T-helper 17 cell (primary cell): ENCODE results near the gene KIF3C. TPM values are rescaled to one million over a fixed set of nuclear protein-coding genes. Genes with fewer than 3 reads are reported as not detected.
"Not testable (repeated sequence)": the region's sequence is repeated elsewhere in the genome, so short reads cannot be mapped to it uniquely, and the experiment has no call there.

Source experiments
- ATAC-seq: fragments of 150-1000 bp; cut with Tn5 transposase; 2 replicates; pipeline ENCODE4 v1.10.0; 2021; ENCODE audit warnings: mild to moderate bottlenecking, moderate library complexity
- DNase-seq, 3 donors: peaks; one replicate each; pipeline versions ENCODE4 v3.0.0 to v3.0.0-alpha.2; 2020 to 2021
- H3K9me3 ChIP-seq: one replicate; pipeline ENCODE4 v1.7.0; 2013; ENCODE audit warnings: low read length, mild to moderate bottlenecking; ENCODE audit not compliant: control insufficient read depth, poor library complexity, severe bottlenecking
- H3K27ac Mint-ChIP-seq: one replicate; pipeline ENCODE4 v1.8.0; 2022; ENCODE audit warnings: mild to moderate bottlenecking, moderate library complexity, mixed read lengths
- H3K27me3 Mint-ChIP-seq: one replicate; pipeline ENCODE4 v1.8.0; 2022; ENCODE audit warnings: mixed read lengths
- H3K36me3 Mint-ChIP-seq: one replicate; pipeline ENCODE4 v1.8.0; 2022; ENCODE audit warnings: low read depth, mixed read lengths
- H3K4me1 Mint-ChIP-seq: one replicate; pipeline ENCODE4 v1.8.0; 2022; ENCODE audit warnings: mild to moderate bottlenecking, mixed read lengths
- H3K4me3 Mint-ChIP-seq: one replicate; pipeline ENCODE4 v1.8.0; 2022; ENCODE audit warnings: mild to moderate bottlenecking, moderate library complexity, mixed read lengths
- total RNA-seq, 4 donors: library from RNA in 2 of 4; stranded (reverse) in 2 of 4; gene quantifications; one replicate each; pipeline ENCODE4 v1.2.3 and lab custom pipeline; 2022 to 2026

The KIF3C gene
- total RNA-seq, 2 donors from 2014 or later, result 2.6 to 10.3 TPM

DNA sequence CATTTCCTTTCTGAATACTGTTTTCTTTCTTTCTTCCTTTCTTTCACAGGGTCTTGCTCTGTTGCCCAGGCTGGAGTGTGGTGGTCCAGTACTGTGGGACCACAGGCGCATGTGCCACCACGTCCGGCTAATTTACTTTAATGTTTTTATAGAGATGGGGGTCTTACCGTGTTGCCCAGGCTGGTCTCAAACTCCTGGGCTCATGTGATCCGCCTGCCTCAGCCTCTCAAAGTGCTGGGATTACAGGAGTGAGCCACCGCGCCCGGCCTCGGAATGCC, 68.7 kb downstream of the KIF3C start:
- H3K4me3 Mint-ChIP-seq, H3K9me3 ChIP-seq, H3K27me3 Mint-ChIP-seq, H3K4me1 Mint-ChIP-seq, ATAC-seq, H3K36me3 Mint-ChIP-seq, DNase-seq: not testable (repeated sequence)
- peak overlapping the region; percentile 21 for H3K27ac Mint-ChIP-seq

- no peak overlapping the region for H3K4me3 Mint-ChIP-seq
- no peaks in the 10 kb centered on the region for H3K27me3 Mint-ChIP-seq
- ATAC-seq (no peak), DNase-seq (no peak)
- H3K36me3 Mint-ChIP-seq, result no peaks in the 10 kb centered on the region
- no peaks in the 10 kb centered on the region for H3K9me3 ChIP-seq
- H3K27ac Mint-ChIP-seq, result peak overlapping the region; percentile 21
- peaks cover 7% of the 10 kb centered on the region for H3K4me1 Mint-ChIP-seq
Measured at GRCh38 chr2:25912851-25913695, 69.2 kb downstream of the KIF3C start.

GRCh38 chr2:25909574-25909973, 72.7 kb downstream of the KIF3C start:
- not testable (repeated sequence) for H3K4me1 Mint-ChIP-seq, H3K36me3 Mint-ChIP-seq, H3K4me3 Mint-ChIP-seq, DNase-seq, H3K27ac Mint-ChIP-seq, H3K9me3 ChIP-seq, H3K27me3 Mint-ChIP-seq, ATAC-seq

DNA sequence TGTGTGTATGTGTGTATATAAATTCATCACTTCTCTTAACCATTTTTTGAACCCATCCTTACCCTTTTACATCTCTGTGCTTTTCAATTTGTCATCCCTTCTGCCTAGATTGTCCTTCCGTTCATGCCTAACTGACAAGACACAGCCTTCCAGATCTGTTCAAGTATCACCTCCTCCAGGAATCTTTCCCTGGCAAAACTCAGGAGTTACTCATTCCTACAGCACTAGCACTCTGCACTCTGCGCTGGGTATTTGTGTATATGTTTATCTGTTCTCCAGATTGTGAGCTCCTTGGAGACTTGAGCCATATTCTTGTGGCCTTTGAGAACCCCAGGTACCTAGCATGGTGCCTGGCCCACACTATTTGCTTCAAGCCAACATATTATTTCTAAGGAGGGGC, 77.2 kb downstream of the KIF3C start:
- H3K27ac Mint-ChIP-seq, result no peak overlapping the region
- ATAC-seq (no peak), DNase-seq (no peak)
- H3K36me3 Mint-ChIP-seq, result no peaks in the 10 kb centered on the region
- no peaks in the 10 kb centered on the region for H3K4me1 Mint-ChIP-seq
- no peaks in the 10 kb centered on the region for H3K9me3 ChIP-seq
- no peak overlapping the region for H3K4me3 Mint-ChIP-seq
- no peaks in the 10 kb centered on the region for H3K27me3 Mint-ChIP-seq

DNA sequence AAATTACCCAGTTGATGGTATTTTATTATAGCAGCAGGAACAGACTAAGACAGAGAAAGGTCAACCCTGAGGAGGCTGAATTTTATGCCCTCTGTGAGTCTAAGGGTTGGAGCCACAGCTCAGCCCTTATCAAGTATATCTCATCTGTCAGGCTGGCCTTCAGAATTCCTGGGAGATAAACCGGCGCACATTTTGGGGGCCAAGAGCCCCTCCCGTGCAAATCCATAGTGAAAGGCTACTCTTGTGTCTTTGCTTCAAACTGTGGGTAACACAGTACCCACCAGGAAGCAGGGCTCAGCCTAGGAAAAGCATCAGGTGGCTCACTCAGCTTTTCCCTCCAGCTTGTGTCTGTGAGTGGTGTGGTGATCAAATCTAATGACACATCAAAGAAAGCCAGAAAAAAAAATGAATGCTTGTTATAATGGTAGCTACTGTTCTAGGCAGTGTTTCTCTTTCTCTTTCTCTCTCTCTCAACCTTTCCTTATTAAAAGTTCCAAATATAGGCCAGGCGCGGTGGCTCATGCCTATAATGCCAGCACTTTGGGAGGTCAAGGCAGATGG, 79.0 kb downstream of the KIF3C start:
- ATAC-seq (no peak), DNase-seq (no peak)
- no peak overlapping the region for H3K27ac Mint-ChIP-seq
- no peaks in the 10 kb centered on the region for H3K36me3 Mint-ChIP-seq
- H3K9me3 ChIP-seq, result no peaks in the 10 kb centered on the region
- H3K4me3 Mint-ChIP-seq, result no peak overlapping the region
- H3K4me1 Mint-ChIP-seq, result peaks cover 4% of the 10 kb centered on the region
- peaks cover 4% of the 10 kb centered on the region for H3K27me3 Mint-ChIP-seq

DNA sequence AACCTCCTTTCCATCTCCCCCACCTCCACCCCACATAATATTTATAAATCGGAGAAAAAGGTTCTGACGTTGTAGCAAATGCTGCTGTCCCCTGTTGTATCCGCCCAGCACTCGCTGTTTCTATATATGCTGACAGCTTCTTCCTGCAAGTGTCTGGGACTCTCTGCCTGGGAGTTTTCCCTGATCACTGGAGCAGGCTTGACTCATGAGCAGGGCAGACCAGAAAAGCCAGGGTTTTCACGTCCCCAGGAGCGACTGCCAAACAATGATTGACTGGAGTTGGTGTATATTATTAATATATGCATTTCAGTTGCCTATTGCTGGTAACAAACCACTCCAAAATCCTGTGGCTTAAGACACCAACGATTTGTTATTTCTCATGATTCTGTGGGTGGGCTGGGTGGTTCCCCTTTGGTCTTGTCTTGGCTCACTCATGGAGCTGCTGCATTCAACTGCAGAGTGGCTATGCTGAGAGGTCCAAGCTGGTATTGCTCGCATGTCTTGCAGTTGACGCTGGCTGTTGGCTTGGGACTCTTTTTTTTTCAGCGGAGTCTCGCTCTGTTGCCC, 82.8 kb downstream of the KIF3C start:
- H3K9me3 ChIP-seq, result no peaks in the 10 kb centered on the region
- ATAC-seq, result no peak
- Mint-ChIP-seq H3K27me3 (peaks cover 5% of the 10 kb centered on the region), H3K36me3 (no peaks in the 10 kb centered on the region), H3K4me1 (peaks cover 4% of the 10 kb centered on the region), H3K27ac (no peak overlapping the region), H3K4me3 (no peak overlapping the region)
- no peak for DNase-seq

GRCh38 chr2:25897506-25897905, 84.8 kb downstream of the KIF3C start:
- H3K27ac Mint-ChIP-seq, result no peak overlapping the region
- H3K4me3 Mint-ChIP-seq, result no peak overlapping the region
- peaks cover 4% of the 10 kb centered on the region for H3K4me1 Mint-ChIP-seq
- H3K36me3 Mint-ChIP-seq, result no peaks in the 10 kb centered on the region
- peaks cover 5% of the 10 kb centered on the region for H3K27me3 Mint-ChIP-seq
- DNase-seq, result no peak
- no peaks in the 10 kb centered on the region for H3K9me3 ChIP-seq
- no peak for ATAC-seq

DNA sequence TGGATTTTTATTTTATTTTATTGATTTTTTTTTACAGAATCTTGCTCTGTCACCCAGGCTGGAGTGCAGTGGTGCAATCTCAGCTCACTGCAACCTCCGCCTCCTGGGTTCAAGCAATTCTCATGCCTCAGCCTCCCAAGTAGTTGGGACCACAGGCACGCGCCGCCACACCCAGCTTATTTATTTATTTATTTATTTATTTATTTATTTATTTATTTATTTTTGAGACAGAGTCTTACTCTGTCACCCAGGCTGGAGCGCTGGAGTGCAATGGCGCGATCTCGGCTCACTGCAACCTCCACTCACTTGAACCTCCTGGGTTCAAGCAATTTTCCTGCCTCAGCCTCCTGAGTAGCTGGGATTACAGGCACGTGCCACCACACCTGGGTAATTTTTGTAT, 86.0 kb downstream of the KIF3C start:
- not testable (repeated sequence) for H3K4me1 Mint-ChIP-seq, H3K9me3 ChIP-seq, DNase-seq, H3K27me3 Mint-ChIP-seq, H3K36me3 Mint-ChIP-seq, H3K4me3 Mint-ChIP-seq, H3K27ac Mint-ChIP-seq, ATAC-seq

GRCh38 chr2:25895610-25896009, 86.7 kb downstream of the KIF3C start:
- Mint-ChIP-seq H3K4me3 (no peak overlapping the region), H3K27ac (no peak overlapping the region), H3K4me1 (peaks cover 4% of the 10 kb centered on the region), H3K36me3 (no peaks in the 10 kb centered on the region), H3K27me3 (peaks cover 5% of the 10 kb centered on the region)
- DNase-seq, result no peak
- no peak for ATAC-seq
- H3K9me3 ChIP-seq, result no peaks in the 10 kb centered on the region

GRCh38 chr2:25895018-25895417, 87.3 kb downstream of the KIF3C start:
- Mint-ChIP-seq H3K4me1 (peaks cover 4% of the 10 kb centered on the region), H3K27ac (no peak overlapping the region), H3K4me3 (no peak overlapping the region), H3K27me3 (peaks cover 5% of the 10 kb centered on the region), H3K36me3 (no peaks in the 10 kb centered on the region)
- no peaks in the 10 kb centered on the region for H3K9me3 ChIP-seq
- no peak for DNase-seq
- ATAC-seq, result no peak

DNA sequence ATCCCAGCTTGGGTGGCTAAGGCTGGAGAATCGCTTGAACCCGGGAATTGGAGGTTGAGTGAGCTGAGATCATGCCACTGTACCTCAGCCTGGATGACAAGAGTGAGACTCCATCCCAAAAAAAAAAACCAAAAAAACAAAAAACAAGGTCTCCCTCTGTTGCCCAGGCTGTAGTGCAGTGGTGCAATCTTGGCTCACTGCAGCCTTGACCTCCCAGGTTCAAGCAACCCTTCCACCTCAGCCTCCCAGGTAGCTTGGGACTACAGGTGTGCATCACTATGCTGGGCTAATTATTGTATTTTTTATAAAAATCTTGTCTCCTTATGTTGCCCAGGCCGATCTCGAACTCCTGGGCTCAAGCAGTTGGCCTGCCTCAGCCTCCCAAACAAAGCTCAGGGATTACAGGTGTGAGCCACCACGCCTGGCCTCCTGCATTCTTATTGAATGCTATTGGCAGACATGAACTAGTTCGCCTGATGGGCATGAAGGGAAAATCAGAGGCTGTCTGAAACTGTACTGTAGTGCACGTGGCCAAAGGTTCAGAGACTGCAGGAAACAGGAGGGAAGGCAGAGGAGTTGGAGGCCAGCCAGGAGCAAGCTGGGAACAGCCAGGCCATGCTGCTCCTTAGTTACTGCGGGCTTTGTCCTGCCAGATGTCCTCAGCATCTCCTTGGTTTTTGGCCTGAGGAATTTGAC, 88.0 kb downstream of the KIF3C start:
- no peaks in the 10 kb centered on the region for H3K36me3 Mint-ChIP-seq
- ATAC-seq, result no peak
- no peak overlapping the region for H3K27ac Mint-ChIP-seq
- no peak for DNase-seq
- H3K4me1 Mint-ChIP-seq, result peaks cover 4% of the 10 kb centered on the region
- H3K27me3 Mint-ChIP-seq, result peaks cover 5% of the 10 kb centered on the region
- no peak overlapping the region for H3K4me3 Mint-ChIP-seq
- H3K9me3 ChIP-seq, result no peaks in the 10 kb centered on the region

DNA sequence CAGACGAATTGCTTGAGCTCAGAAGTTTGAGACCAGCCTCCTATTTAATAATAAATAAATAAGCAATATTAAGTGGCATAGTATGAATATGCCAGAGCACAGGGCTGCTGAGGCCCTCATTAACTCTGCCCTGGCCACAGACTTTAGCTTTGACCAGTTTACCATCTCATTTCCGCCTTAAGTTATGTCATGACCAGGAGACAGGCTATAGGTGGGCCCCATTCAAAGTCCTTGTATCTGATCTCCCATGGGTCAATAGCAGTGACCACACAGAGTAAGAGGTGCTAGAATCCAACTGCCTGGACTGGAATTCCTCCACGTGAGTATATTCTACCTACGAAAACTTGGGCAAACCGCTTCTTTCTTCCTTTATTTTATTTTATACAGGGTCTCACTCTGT, 90.6 kb downstream of the KIF3C start:
- no peak overlapping the region for H3K4me3 Mint-ChIP-seq
- ATAC-seq (no peak), DNase-seq (no peak)
- no peaks in the 10 kb centered on the region for H3K27me3 Mint-ChIP-seq
- no peaks in the 10 kb centered on the region for H3K9me3 ChIP-seq
- no peaks in the 10 kb centered on the region for H3K36me3 Mint-ChIP-seq
- H3K27ac Mint-ChIP-seq, result no peak overlapping the region
- no peaks in the 10 kb centered on the region for H3K4me1 Mint-ChIP-seq

DNA sequence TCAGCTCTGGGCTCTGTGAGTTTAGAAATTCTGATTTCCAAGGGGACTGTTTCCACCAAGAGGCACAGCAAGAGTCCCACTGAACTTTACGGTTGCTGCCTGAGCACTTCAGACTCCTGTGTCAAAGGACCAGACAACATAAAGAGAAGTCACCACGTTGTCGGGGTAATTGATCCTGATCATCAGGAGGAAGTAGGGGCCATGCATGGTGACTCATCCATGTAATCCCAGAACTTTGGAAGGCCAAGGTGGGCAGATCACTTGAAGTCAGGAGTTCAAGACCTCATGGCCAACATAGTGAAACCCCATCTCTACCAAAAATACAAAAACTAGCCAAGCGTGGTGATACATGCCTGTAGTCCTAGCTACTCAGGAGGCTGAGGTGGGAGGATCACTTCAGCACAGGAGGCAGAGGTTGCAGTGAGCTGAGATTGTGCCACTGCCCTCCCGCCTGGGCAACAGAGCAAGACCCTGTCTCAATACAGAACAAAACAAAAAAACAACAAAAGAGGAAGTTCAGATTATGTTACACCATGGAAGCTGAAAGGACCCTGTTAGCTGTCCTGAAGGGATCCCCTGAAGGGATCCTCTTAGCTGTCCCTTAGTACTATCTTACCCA, 94.6 kb downstream of the KIF3C start:
- Mint-ChIP-seq H3K27ac (no peak overlapping the region), H3K27me3 (peaks cover 4% of the 10 kb centered on the region), H3K4me3 (no peak overlapping the region), H3K36me3 (no peaks in the 10 kb centered on the region), H3K4me1 (no peaks in the 10 kb centered on the region)
- DNase-seq (no peak), ATAC-seq (no peak)
- no peaks in the 10 kb centered on the region for H3K9me3 ChIP-seq
